ENCODE data around the gene KIAA1217. TPM values are rescaled to one million over a fixed set of nuclear protein-coding genes. Genes with fewer than 3 reads are reported as not detected.
"Not testable (repeated sequence)": the region's sequence is repeated elsewhere in the genome, so short reads cannot be mapped to it uniquely, and the experiment has no call there.

The KIAA1217 gene
- total and polyA plus RNA-seq, 2 of the 8 experiments (the other 6 are each of a cell fraction or from before 2014, with no cell fraction given) = 4.5 to 15.6 TPM

DNA sequence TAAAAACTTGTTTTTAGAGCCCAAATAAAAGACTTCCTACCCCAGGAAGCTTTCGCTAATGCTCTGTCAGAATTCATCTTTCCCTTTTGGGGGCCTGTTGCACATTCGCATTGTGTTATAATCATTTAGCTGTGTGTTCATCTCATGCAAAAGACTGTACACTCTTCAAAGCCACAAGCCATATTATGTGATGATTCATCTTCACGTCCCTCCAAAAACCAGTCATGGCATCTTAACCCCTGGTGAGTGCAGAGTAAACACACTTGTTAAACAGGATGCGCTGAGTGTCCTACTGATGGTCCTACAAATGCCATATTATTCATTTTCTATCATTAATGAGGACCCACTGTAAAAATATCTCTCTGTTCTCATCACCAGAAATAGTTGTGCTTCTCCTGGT is 235.4 kb downstream of the KIAA1217 start (continued):
- TF ChIP-seq POU5F1 (IDR thresholded peaks at IDR 0.05; ENCODE audit: low read depth, low read length) (no peak), TAF1 (IDR thresholded peaks at IDR 0.05; ENCODE audit: low read depth, low read length) (no peak), TEAD4 (IDR thresholded peaks at IDR 0.05; ENCODE audit: low read depth, low read length) (no peak)

- H3K18ac ChIP-seq (ENCODE audit: extremely low read depth, low read length); H2AFZ ChIP-seq (ENCODE audit: low read length); H3K79me1 ChIP-seq (ENCODE audit: low read depth, low read length); H2BK15ac ChIP-seq (ENCODE audit: low read length); H3K79me2 ChIP-seq (ENCODE audit: control insufficient read depth in 1 of 2, insufficient read depth in 2 of 2, low read length in 2 of 2); H3K27ac ChIP-seq (ENCODE audit: low read depth, low read length); H3K23ac ChIP-seq (ENCODE audit: insufficient read length); H4K20me1 ChIP-seq (replicated peaks in 1 of 2; ENCODE audit: control insufficient read depth in 1 of 2, insufficient read depth in 2 of 2, low read length in 2 of 2); H4K5ac ChIP-seq (ENCODE audit: insufficient read length, low read depth, low read length); H2BK12ac ChIP-seq (ENCODE audit: low read depth, low read length); POLR2A ChIA-PET (ENCODE audit: partially characterized antibody); H2AK5ac ChIP-seq (ENCODE audit: low read depth, low read length); H3K4ac ChIP-seq (replicated peaks; ENCODE audit: insufficient read length, low read depth, low read length); H3K4me1 ChIP-seq (replicated peaks in 1 of 4; ENCODE audit: control insufficient read depth in 3 of 4, insufficient read depth in 4 of 4, low read length in 3 of 4); H3K9ac ChIP-seq (replicated peaks in 1 of 4; ENCODE audit: extremely low read depth in 1 of 4, low read depth in 3 of 4, low read length in 3 of 4); H2BK20ac ChIP-seq (ENCODE audit: low read length); DNase-seq (ENCODE audit: low read depth in 1 of 2, low spot score in 2 of 2); H4K8ac ChIP-seq (ENCODE audit: extremely low read depth, insufficient read depth, low read length); H3K9me3 ChIP-seq (ENCODE audit: insufficient read depth in 2 of 2, low read depth in 1 of 2, low read length in 1 of 2); H4K91ac ChIP-seq (replicated peaks; ENCODE audit: insufficient read length, low read length); CTCF ChIA-PET (ENCODE audit: partially characterized antibody); H2BK5ac ChIP-seq (ENCODE audit: low read depth, low read length); FAIRE-seq; H3K36me3 ChIP-seq (ENCODE audit: control insufficient read depth in 2 of 4, insufficient read depth in 4 of 4, low read length in 3 of 4); H3K56ac ChIP-seq (replicated peaks; ENCODE audit: insufficient read length, low read depth, low read length); H3K14ac ChIP-seq (ENCODE audit: insufficient read length); H3K23me2 ChIP-seq (ENCODE audit: low read depth, low read length); H3K4me3 ChIP-seq (ENCODE audit: extremely low read depth in 1 of 4, insufficient read depth in 2 of 4, low read depth in 3 of 4, low read length in 4 of 4); H3K4me2 ChIP-seq (ENCODE audit: insufficient read depth in 1 of 2, low read depth in 2 of 2, low read length in 2 of 2); H2BK120ac ChIP-seq (replicated peaks; ENCODE audit: low read depth, low read length); H3K27me3 ChIP-seq (replicated peaks in 1 of 4; ENCODE audit: control insufficient read depth in 3 of 4, extremely low read depth in 1 of 4, insufficient read depth in 3 of 4, low read length in 3 of 4): not testable (repeated sequence)
- WGBS, 2 experiments (ENCODE audit: extremely low coverage in 1 of 2, insufficient coverage in 1 of 2, insufficient read length in 1 of 2, insufficient replicate concordance in 2 of 2, low coverage in 1 of 2, low lambda C conversion rate in 2 of 2, missing lambda C conversion rate in 1 of 2) = 83% methylated on average over 2 of the region's 2 CpGs; no CpG with 5 or more reads in 1 of the 2 experiments
These were observed 237.0 kb downstream of the KIAA1217 start for GRCh38 chr10:24445958-24446357.

Data from H1 (cell line).